Testis (tissue), 2 donors: Measurements from ENCODE around the gene ITGA11.

ENCODE experiments used
- CTCF ChIP-seq, 3 experiments: fragments of 450-650 bp in 2 of 3; fragments of 200-600 bp in 1 of 3; sonication (generic) in 1 of 3; IDR thresholded peaks; one replicate each; pipeline ENCODE4 v1.5.1; 2016 to 2019; ENCODE audit warnings: antibody characterized with exemption in 3 of 3, mild to moderate bottlenecking in 2 of 3, moderate library complexity in 1 of 3
- POLR2A ChIP-seq: fragments of 450-650 bp; IDR thresholded peaks from one replicate; pipeline ENCODE4 v1.6.1; 2017; ENCODE audit warnings: antibody characterized with exemption, mild to moderate bottlenecking, moderate library complexity

- TF ChIP-seq CTCF (IDR thresholded peaks at IDR 0.05) (no peak), POLR2A (no peak)
Observed at GRCh38 chr15:68407886-68408881, 23.8 kb downstream of the ITGA11 start.
